HL-60/S4 (cell line): ENCODE data around the gene NKAIN2.
"Not testable (repeated sequence)": the region's sequence is repeated elsewhere in the genome, so short reads cannot be mapped to it uniquely, and the experiment has no call there.

Source experiments
- in situ Hi-C: fragments of 300-500 bp; cut with MboI; formaldehyde crosslinking; loops from 2 replicates; pipeline ENCODE4 v1.14.3; 2022; ENCODE audit warnings: low sequenced_read_pairs

The NKAIN2 gene

GRCh38 chr6:124022051-124022450, 218.4 kb downstream of the NKAIN2 start:
- in situ Hi-C loops, result not testable (repeated sequence)

- in situ Hi-C loops, result no loop called here
Measured at GRCh38 chr6:124022641-124023040, 219.0 kb downstream of the NKAIN2 start.

GRCh38 chr6:124026694-124027093, 223.0 kb downstream of the NKAIN2 start:
- in situ Hi-C loops, result no loop called here

GRCh38 chr6:124027392-124027791, 223.7 kb downstream of the NKAIN2 start:
- in situ Hi-C loops, result no loop called here

- in situ Hi-C loops, result no loop called here
Measured at GRCh38 chr6:124028117-124028516, 224.5 kb downstream of the NKAIN2 start.

GRCh38 chr6:124029567-124029966, 225.9 kb downstream of the NKAIN2 start:
- in situ Hi-C loops, result no loop called here

GRCh38 chr6:124033501-124033900, 229.8 kb downstream of the NKAIN2 start:
- in situ Hi-C loops, result no loop called here

GRCh38 chr6:124036384-124036783, 232.7 kb downstream of the NKAIN2 start:
- in situ Hi-C loops, result no loop called here

GRCh38 chr6:124040655-124041054, 237.0 kb downstream of the NKAIN2 start:
- in situ Hi-C loops, result no loop called here

- in situ Hi-C loops, result no loop called here
Measured at GRCh38 chr6:124052120-124052519, 248.5 kb downstream of the NKAIN2 start.

- in situ Hi-C loops, result no loop called here
Measured at GRCh38 chr6:124053315-124053714, 249.7 kb downstream of the NKAIN2 start.

GRCh38 chr6:124054034-124054433, 250.4 kb downstream of the NKAIN2 start:
- in situ Hi-C loops, result no loop called here

GRCh38 chr6:124055395-124055794, 251.7 kb downstream of the NKAIN2 start:
- in situ Hi-C loops, result no loop called here

GRCh38 chr6:124055963-124056362, 252.3 kb downstream of the NKAIN2 start:
- in situ Hi-C loops, result no loop called here

- in situ Hi-C loops, result no loop called here
Measured at GRCh38 chr6:124056407-124057334, 253.0 kb downstream of the NKAIN2 start.

- in situ Hi-C loops, result no loop called here
Measured at GRCh38 chr6:124057461-124057860, 253.8 kb downstream of the NKAIN2 start.

- in situ Hi-C loops, result no loop called here
Measured at GRCh38 chr6:124064317-124065113, 260.9 kb downstream of the NKAIN2 start.

GRCh38 chr6:124066269-124066668, 262.6 kb downstream of the NKAIN2 start:
- in situ Hi-C loops, result no loop called here

GRCh38 chr6:124066946-124067552, 263.4 kb downstream of the NKAIN2 start:
- in situ Hi-C loops, result no loop called here

- in situ Hi-C loops, result no loop called here
Measured at GRCh38 chr6:124069230-124069950, 265.7 kb downstream of the NKAIN2 start.

- in situ Hi-C loops, result no loop called here
Measured at GRCh38 chr6:124073021-124073420, 269.4 kb downstream of the NKAIN2 start.
